ENCODE results near the gene RFT1. TPM values are rescaled to one million over a fixed set of nuclear protein-coding genes. Genes with fewer than 3 reads are reported as not detected.

The RFT1 gene
- polyA plus RNA-seq, 3 donors, result 8.2 to 34.9 (median 25.6) TPM

DNA sequence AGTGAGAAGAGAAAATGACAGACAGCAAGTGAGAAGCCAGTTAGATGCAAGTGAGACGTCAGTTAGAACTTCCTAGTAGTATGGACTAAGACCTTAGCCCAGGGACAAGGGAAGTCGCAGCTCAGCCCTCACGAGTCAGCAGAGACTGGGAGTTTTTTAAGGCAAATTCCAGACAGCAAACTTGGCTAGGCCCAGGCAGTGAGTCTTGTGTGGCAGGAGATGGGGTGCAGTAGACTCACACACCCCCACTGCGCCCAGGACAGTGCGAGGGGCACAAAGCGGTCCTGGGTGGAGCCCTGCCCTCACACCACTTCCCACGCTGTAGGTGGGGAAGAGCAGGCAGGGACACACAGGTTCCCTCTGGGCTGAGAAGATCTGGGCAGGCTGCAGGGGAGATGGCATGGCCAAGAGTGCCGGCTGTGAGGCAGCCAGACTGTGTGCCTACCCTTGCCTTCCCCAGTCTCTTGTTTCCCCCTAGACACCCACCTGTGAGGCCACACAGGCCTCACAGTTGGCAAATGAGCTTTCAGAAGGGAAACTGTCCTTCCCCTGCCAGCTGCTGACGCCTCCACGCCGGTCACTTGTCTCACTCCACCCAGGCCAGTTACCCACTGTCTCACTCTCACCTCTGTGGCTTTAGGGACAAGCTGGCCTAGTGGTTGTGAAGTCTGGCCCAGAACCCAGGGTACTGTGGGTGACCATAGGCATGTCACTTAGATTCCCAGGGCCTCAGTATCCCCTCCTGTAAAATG, 17.1 kb upstream of the RFT1 start:
- Histone ChIP-seq H3K4me3 (replicated peaks in 1 of 3; ENCODE audit: low read depth in 2 of 3, low read length in 3 of 3) (peak overlapping the region in 1 of 3 experiments; percentile 2), H4K20me1 (ENCODE audit: insufficient read depth, low read length) (no peaks in the 10 kb centered on the region), H3K4me1 (ENCODE audit: control insufficient read depth in 1 of 2, insufficient read depth in 2 of 2, low read length in 2 of 2) (peaks cover 52 to 63% of the 10 kb centered on the region in 2 donors), H3K27me3 (ENCODE audit: control insufficient read depth in 2 of 2, insufficient read depth in 2 of 2, low read length in 2 of 2) (no peaks in the 10 kb centered on the region), H3K9me3 (replicated peaks in 1 of 2; ENCODE audit: control insufficient read depth in 1 of 2, insufficient read depth in 1 of 2, low read length in 2 of 2) (no peaks in the 10 kb centered on the region), H2AFZ (ENCODE audit: insufficient read depth, low read depth, low read length, poor library complexity, severe bottlenecking) (peak overlapping the region; percentile 55), H3K9ac (ENCODE audit: insufficient read depth, low read length, poor library complexity, severe bottlenecking) (peak overlapping the region; percentile 27), H3K4me2 (replicated peaks; ENCODE audit: extremely low read depth, low read length, poor library complexity, severe bottlenecking) (peak overlapping the region; percentile 26), H3K79me2 (ENCODE audit: insufficient read depth, low read length) (peaks cover 1% of the 10 kb centered on the region), H3K27ac (ENCODE audit: low read depth in 1 of 2, low read length in 2 of 2) (peak overlapping the region; percentile 52 to 76), H3K36me3 (replicated peaks in 1 of 2; ENCODE audit: control insufficient read depth in 1 of 2, insufficient read depth in 2 of 2, low read length in 2 of 2) (no peaks in the 10 kb centered on the region)
- Mint-ChIP-seq H3K4me1 (peaks cover 62% of the 10 kb centered on the region), H3K9me3 (peaks cover 0 to 2% (median 0%) of the 10 kb centered on the region in 7 donors), H3K27ac (peak overlapping the region; percentile 74 to 88 (median 82)), H3K4me3 (no peak overlapping the region), H3K27me3 (ENCODE audit: low read depth in 3 of 3) (no peaks in the 10 kb centered on the region), H3K36me3 (peaks cover 0 to 2% of the 10 kb centered on the region in 2 donors)
- WGBS (ENCODE audit: insufficient coverage), result 61% methylated on average over 3 of the region's 11 CpGs
- DNase-seq, result peak; percentile 53 to 78 (median 60)
- TF ChIP-seq, protein P1, sequence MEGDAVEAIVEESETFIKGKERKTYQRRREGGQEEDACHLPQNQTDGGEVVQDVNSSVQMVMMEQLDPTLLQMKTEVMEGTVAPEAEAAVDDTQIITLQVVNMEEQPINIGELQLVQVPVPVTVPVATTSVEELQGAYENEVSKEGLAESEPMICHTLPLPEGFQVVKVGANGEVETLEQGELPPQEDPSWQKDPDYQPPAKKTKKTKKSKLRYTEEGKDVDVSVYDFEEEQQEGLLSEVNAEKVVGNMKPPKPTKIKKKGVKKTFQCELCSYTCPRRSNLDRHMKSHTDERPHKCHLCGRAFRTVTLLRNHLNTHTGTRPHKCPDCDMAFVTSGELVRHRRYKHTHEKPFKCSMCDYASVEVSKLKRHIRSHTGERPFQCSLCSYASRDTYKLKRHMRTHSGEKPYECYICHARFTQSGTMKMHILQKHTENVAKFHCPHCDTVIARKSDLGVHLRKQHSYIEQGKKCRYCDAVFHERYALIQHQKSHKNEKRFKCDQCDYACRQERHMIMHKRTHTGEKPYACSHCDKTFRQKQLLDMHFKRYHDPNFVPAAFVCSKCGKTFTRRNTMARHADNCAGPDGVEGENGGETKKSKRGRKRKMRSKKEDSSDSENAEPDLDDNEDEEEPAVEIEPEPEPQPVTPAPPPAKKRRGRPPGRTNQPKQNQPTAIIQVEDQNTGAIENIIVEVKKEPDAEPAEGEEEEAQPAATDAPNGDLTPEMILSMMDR (IDR thresholded peaks at IDR 0.05), result no peak
- intact Hi-C loops (cut with micrococcal nuclease), result no loop called here

DNA sequence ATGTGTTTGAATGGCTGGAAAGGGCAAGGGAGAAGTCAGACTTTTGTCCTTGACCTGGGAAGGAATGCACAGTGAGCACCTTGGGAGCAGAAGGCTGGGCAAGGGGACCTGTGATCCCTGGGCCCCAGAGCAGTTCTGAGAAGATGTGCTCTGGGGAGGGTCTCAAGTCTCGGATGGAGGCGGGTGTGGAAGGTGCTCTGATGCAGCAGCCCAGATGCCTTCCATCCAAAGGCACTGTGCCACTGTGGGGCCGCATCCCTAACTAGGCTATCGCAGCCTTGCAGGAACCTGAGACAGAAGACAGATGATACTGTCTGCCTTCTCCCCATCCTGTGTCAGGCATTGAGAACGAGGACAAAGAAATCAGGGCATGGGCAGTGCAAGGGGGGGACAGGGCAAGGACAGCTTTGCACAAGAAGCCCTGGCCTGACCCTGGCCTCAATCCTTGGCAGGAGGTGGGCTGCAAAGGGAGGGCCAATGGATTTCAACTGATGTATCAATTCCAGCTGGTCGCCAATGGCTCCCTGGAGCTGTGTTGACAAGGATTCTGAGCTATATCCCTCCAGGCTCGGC, 16.2 kb upstream of the RFT1 start:
- 100% methylated on average over 4 of the region's 7 CpGs for WGBS (ENCODE audit: insufficient coverage)
- Histone ChIP-seq H3K9ac (ENCODE audit: insufficient read depth, low read length, poor library complexity, severe bottlenecking) (no peak overlapping the region), H3K27ac (ENCODE audit: low read depth in 1 of 2, low read length in 2 of 2) (peak overlapping the region in 1 of 2 donors; percentile 76), H3K36me3 (replicated peaks in 1 of 2; ENCODE audit: control insufficient read depth in 1 of 2, insufficient read depth in 2 of 2, low read length in 2 of 2) (no peaks in the 10 kb centered on the region), H3K9me3 (replicated peaks in 1 of 2; ENCODE audit: control insufficient read depth in 1 of 2, insufficient read depth in 1 of 2, low read length in 2 of 2) (no peaks in the 10 kb centered on the region), H4K20me1 (ENCODE audit: insufficient read depth, low read length) (no peaks in the 10 kb centered on the region), H3K4me2 (replicated peaks; ENCODE audit: extremely low read depth, low read length, poor library complexity, severe bottlenecking) (no peak overlapping the region), H3K4me1 (ENCODE audit: control insufficient read depth in 1 of 2, insufficient read depth in 2 of 2, low read length in 2 of 2) (peaks cover 54 to 64% of the 10 kb centered on the region in 2 donors), H2AFZ (ENCODE audit: insufficient read depth, low read depth, low read length, poor library complexity, severe bottlenecking) (no peak overlapping the region), H3K79me2 (ENCODE audit: insufficient read depth, low read length) (peaks cover 6% of the 10 kb centered on the region), H3K4me3 (replicated peaks in 1 of 3; ENCODE audit: low read depth in 2 of 3, low read length in 3 of 3) (no peak overlapping the region), H3K27me3 (ENCODE audit: control insufficient read depth in 2 of 2, insufficient read depth in 2 of 2, low read length in 2 of 2) (no peaks in the 10 kb centered on the region)
- H3K27me3 Mint-ChIP-seq (ENCODE audit: low read depth in 3 of 3), result no peaks in the 10 kb centered on the region
- peak overlapping the region in 5 of 7 donors; percentile 62 to 88 (median 82) for H3K27ac Mint-ChIP-seq
- H3K4me3 Mint-ChIP-seq, result no peak overlapping the region
- peaks cover 0 to 2% (median 0%) of the 10 kb centered on the region in 7 donors for H3K9me3 Mint-ChIP-seq
- TF ChIP-seq, protein P1 (IDR thresholded peaks at IDR 0.05), result no peak
- H3K4me1 Mint-ChIP-seq, result peaks cover 64% of the 10 kb centered on the region
- intact Hi-C loops (cut with micrococcal nuclease), result no loop called here
- peaks cover 0 to 2% of the 10 kb centered on the region in 2 donors for H3K36me3 Mint-ChIP-seq
- DNase-seq, result no peak

Data from CD14-positive monocyte (primary cell).